Brain microvascular endothelial cell (primary cell): ENCODE measurements around the gene LZTR1.
"Not testable (repeated sequence)": the region's sequence is repeated elsewhere in the genome, so short reads cannot be mapped to it uniquely, and the experiment has no call there.

ENCODE experiments used
- DNase-seq: peaks from one replicate; pipeline ENCODE4 v3.0.0-alpha.2; 2020
- H3K27ac ChIP-seq: fragments of 250-450 bp; sonication (Bioruptor Pico); 2 replicates; pipeline ENCODE4 v1.5.1; 2020; ENCODE audit warnings: mild to moderate bottlenecking, moderate library complexity
- H3K27me3 ChIP-seq: fragments of 250-450 bp; sonication (Bioruptor Pico); replicated peaks from 2 replicates; pipeline ENCODE4 v1.5.1; 2020; ENCODE audit warnings: mild to moderate bottlenecking
- H3K36me3 ChIP-seq: fragments of 250-450 bp; sonication (Bioruptor Pico); replicated peaks from 2 replicates; pipeline ENCODE4 v1.5.1; 2020; ENCODE audit warnings: mild to moderate bottlenecking
- H3K4me3 ChIP-seq: 2 replicates; pipeline ENCODE4 v1.5.1; 2011; ENCODE audit warnings: low read depth, mild to moderate bottlenecking, control low read depth, low read length, moderate library complexity
- in situ Hi-C: cut with HindIII; loops from 2 replicates; pipeline ENCODE4 v1.10.0; 2017; ENCODE audit warnings: low sequenced_read_pairs, low pct_ligation_motif_present
- TF ChIP-seq, protein P1 (sequence below): IDR thresholded peaks from 2 replicates; pipeline ENCODE4 v1.5.1; 2011; ENCODE audit warnings: low read depth, mild to moderate bottlenecking, moderate library complexity, low read length, control low read depth, inconsistent platforms; ENCODE audit errors: missing control alignments

Gene LZTR1

DNA sequence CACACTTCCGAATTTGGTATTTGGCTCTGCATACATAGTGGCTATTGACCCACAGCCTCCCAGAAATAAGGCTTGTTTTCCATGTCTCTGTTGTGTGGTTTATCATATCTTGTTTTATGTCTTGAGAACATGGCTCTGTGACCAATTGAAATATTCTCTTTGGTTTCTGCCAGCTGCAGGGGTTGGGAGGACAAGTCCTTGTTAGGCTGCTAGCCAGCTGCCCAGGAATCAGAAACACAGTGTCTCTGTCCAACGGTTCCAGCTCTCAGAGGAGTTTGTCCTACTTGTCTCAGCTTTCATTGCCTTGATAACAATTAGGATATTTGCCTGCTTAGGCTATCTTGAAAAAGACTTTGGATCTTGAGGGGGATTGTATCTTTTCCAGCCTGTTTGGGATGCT, 56.3 kb downstream of the LZTR1 start:
- Histone ChIP-seq H3K27me3 (no peaks in the 10 kb centered on the region), H3K4me3 (no peak overlapping the region), H3K27ac (peak overlapping the region; percentile 76), H3K36me3 (no peaks in the 10 kb centered on the region)
- no peak for DNase-seq
- in situ Hi-C loops = no loop called here
- TF ChIP-seq, protein P1, sequence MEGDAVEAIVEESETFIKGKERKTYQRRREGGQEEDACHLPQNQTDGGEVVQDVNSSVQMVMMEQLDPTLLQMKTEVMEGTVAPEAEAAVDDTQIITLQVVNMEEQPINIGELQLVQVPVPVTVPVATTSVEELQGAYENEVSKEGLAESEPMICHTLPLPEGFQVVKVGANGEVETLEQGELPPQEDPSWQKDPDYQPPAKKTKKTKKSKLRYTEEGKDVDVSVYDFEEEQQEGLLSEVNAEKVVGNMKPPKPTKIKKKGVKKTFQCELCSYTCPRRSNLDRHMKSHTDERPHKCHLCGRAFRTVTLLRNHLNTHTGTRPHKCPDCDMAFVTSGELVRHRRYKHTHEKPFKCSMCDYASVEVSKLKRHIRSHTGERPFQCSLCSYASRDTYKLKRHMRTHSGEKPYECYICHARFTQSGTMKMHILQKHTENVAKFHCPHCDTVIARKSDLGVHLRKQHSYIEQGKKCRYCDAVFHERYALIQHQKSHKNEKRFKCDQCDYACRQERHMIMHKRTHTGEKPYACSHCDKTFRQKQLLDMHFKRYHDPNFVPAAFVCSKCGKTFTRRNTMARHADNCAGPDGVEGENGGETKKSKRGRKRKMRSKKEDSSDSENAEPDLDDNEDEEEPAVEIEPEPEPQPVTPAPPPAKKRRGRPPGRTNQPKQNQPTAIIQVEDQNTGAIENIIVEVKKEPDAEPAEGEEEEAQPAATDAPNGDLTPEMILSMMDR = no peak

DNA sequence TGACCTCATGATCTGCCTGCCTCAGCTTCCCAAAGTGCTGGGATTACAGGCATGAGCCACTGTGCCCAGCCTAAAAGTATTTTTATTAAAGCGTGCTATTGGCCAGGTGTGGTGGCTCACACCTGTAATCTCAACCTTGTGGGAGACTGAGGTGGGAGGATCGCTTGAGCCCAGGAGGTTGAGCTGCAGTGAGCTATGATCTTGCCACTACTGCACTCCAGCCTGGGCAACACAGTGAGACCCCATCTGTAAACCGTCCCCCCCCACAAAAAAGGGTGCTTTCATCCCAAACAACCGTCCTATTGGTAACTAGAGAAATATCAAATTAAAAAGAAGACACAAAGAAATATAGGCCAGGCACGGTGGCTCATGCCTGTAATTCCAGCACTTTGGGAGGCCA, 57.1 kb downstream of the LZTR1 start:
- H3K27ac ChIP-seq, H3K27me3 ChIP-seq, in situ Hi-C loops, DNase-seq, H3K36me3 ChIP-seq, H3K4me3 ChIP-seq: not testable (repeated sequence)

DNA sequence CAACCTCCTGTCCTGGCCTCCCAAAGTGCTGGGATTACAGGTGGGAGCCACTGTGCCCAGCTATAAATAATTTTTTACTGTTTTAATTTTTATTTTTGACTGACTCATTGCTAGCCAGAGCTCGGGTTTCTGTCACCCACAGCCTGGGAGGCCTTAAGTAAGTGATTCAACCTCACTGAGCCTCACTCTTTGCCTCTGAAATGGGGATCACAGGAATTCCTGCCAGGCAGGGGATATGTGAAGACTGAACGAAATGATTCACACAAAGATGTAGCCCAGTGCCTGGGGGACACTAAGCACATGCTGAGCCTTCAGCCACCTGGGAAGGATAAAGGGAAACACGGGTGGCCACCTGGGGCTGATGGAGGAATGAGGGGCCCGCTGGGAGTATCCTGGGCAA, 59.8 kb downstream of the LZTR1 start:
- in situ Hi-C loops = no loop called here
- DNase-seq = peak; percentile 84
- H3K36me3 ChIP-seq = no peaks in the 10 kb centered on the region
- TF ChIP-seq, protein P1 = no peak
- H3K27ac ChIP-seq = peak overlapping the region; percentile 61
- H3K27me3 ChIP-seq = no peaks in the 10 kb centered on the region
- no peak overlapping the region for H3K4me3 ChIP-seq

DNA sequence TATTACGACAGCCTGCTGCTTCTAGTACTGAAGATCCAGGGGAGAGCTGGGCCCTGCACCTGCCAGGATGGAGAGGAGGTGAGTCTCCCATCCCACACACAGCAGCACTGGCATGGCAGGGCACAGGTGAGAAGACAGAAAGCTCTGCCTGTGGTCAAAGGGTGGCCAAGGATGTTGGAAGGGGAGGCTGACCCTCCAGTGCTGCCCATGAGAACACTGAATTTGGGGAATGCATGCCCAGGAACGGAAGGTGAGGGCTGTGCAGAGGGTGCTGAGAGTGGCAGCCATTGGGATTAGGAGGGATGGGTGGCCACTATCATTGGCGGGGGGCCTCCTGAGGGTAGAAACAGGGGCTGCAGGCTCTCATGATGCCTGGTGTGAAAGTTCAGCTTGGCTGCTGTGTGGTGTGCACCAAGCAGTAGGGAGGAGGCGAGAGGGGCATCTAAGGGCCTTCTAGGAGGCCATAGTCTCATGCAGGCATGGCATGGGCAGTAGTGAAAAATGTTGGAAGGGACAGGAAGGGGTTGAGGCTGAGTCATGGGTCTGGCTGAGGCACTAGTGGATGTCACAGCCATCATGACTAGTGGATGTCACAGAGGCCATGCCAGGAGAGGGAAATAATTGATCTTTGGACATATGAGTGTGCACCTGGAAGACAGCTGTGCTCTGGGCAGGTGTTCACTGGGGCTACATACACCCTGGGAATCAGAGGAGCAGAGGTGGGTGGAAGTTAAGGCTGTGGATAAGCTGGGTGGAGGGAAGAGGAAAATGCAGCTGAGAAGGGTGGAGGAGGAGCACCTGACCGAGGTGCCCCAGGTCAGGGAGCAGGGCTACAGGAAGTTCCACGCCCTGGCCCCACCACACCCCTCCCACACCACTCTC, 61.1 kb downstream of the LZTR1 start:
- H3K27me3 ChIP-seq = no peaks in the 10 kb centered on the region
- H3K36me3 ChIP-seq = no peaks in the 10 kb centered on the region
- TF ChIP-seq, protein P1 = no peak
- in situ Hi-C loops = no loop called here
- H3K4me3 ChIP-seq = no peak overlapping the region
- no peak overlapping the region for H3K27ac ChIP-seq
- no peak for DNase-seq

DNA sequence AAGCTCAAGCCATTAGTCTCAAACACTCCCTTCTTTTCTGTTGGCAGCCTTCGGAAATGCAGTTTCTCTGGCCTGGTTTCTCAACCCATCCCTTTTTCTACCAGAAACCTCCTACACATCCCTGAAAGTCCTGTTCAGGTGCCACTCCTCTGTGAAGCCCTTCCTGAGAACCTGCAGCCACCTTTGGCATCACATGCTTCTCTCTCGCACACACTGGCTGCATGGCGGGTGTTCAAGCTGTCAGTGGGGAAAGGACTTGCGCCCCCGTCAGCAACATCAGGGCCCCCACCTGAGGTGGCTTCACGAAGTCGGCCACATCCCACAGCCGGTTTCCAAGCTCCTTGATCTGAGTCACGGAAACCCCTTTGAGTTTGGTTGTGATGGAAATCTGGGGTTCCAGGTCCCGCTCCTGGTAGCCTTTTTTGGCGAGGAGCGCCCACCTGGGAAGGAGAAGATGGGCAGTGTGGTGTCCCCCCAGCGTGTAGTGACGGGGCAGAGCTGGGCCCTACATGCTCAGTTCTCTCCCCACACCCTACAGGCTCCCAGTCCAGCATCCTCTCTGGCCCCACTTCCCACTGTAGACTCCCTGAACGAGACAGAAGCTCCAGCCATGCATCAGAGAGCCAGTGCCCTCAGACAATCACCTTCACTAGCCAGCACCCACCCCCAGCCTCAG, 61.9 kb downstream of the LZTR1 start:
- no peak overlapping the region for H3K4me3 ChIP-seq
- peak overlapping the region; percentile 91 for H3K27ac ChIP-seq
- DNase-seq = no peak
- TF ChIP-seq, protein P1 = no peak
- H3K36me3 ChIP-seq = no peaks in the 10 kb centered on the region
- H3K27me3 ChIP-seq = no peaks in the 10 kb centered on the region
- in situ Hi-C loops = no loop called here

DNA sequence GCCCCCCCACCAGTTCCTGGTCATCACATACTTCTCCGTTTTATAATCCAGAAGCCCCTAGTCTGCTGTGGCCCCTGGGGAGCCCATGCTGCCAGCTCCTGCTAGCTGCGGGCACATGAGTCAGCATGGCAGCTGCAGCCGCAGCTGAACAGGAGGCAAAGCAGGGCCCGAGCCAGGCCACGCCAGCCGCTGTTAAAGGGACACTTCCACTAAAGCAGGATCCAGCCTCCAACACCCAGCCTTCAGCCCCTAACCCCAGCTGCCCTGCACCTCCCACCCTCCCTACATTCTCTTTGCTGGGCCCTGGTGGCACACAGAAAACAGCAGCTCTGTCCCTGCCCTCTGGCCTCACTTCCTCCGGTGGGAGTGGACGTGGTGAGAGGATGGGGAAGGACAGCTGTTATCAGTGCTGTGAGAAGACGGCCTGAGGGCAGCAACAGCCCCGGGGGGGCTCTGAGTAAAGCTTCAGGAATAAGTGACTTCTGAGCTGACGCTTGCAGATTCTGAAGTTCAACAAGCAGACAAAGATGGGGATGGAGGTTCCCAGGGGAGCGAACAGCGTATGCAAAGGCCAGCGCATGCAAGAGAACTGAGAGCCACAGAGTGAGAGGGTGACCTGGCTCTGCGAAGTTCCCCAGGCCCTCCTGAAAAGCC, 63.0 kb downstream of the LZTR1 start:
- H3K27me3 ChIP-seq = no peaks in the 10 kb centered on the region
- peak; percentile 93 for DNase-seq
- peak overlapping the region; percentile 91 for H3K27ac ChIP-seq
- peak overlapping the region; percentile 43 for H3K4me3 ChIP-seq
- no peaks in the 10 kb centered on the region for H3K36me3 ChIP-seq
- TF ChIP-seq, protein P1 = no peak
- in situ Hi-C loops = no loop called here
